Measurements from ENCODE around the gene NCOR1. TPM values are rescaled to one million over a fixed set of nuclear protein-coding genes. Genes with fewer than 3 reads are reported as not detected.
"Not testable (repeated sequence)": the region's sequence is repeated elsewhere in the genome, so short reads cannot be mapped to it uniquely, and the experiment has no call there.

The NCOR1 gene
- total RNA-seq, 1 donor from 2014 or later = 123 TPM

- intact Hi-C loops (cut with micrococcal nuclease) = no loop called here
- Mint-ChIP-seq H3K27me3 (ENCODE audit: insufficient read depth) (no peaks in the 10 kb centered on the region), H3K4me1 (ENCODE audit: low read depth) (no peaks in the 10 kb centered on the region), H3K4me3 (no peak overlapping the region), H3K9me3 (no peaks in the 10 kb centered on the region), H3K36me3 (ENCODE audit: low read depth) (peaks cover 43% of the 10 kb centered on the region), H3K27ac (no peak overlapping the region)
- no peak for DNase-seq (ENCODE audit: low spot score)
Measured at GRCh38 chr17:16122697-16123434, 92.5 kb downstream of the NCOR1 start.

GRCh38 chr17:16121915-16122314, 93.4 kb downstream of the NCOR1 start:
- intact Hi-C loops (cut with micrococcal nuclease) = no loop called here
- no peaks in the 10 kb centered on the region for H3K4me1 Mint-ChIP-seq (ENCODE audit: low read depth)
- H3K9me3 Mint-ChIP-seq = no peaks in the 10 kb centered on the region
- no peak overlapping the region for H3K4me3 Mint-ChIP-seq
- DNase-seq (ENCODE audit: low spot score) = no peak
- no peak overlapping the region for H3K27ac Mint-ChIP-seq
- peaks cover 48% of the 10 kb centered on the region for H3K36me3 Mint-ChIP-seq (ENCODE audit: low read depth)
- no peaks in the 10 kb centered on the region for H3K27me3 Mint-ChIP-seq (ENCODE audit: insufficient read depth)

GRCh38 chr17:16120937-16121336, 94.4 kb downstream of the NCOR1 start:
- intact Hi-C loops (cut with micrococcal nuclease) = no loop called here
- H3K4me3 Mint-ChIP-seq = no peak overlapping the region
- no peak overlapping the region for H3K27ac Mint-ChIP-seq
- H3K36me3 Mint-ChIP-seq (ENCODE audit: low read depth) = peaks cover 56% of the 10 kb centered on the region
- DNase-seq (ENCODE audit: low spot score) = no peak
- H3K4me1 Mint-ChIP-seq (ENCODE audit: low read depth) = no peaks in the 10 kb centered on the region
- H3K27me3 Mint-ChIP-seq (ENCODE audit: insufficient read depth) = no peaks in the 10 kb centered on the region
- peaks cover 7% of the 10 kb centered on the region for H3K9me3 Mint-ChIP-seq

GRCh38 chr17:16117149-16117548, 98.2 kb downstream of the NCOR1 start:
- Mint-ChIP-seq H3K27me3 (ENCODE audit: insufficient read depth) (no peaks in the 10 kb centered on the region), H3K27ac (no peak overlapping the region), H3K4me3 (no peak overlapping the region), H3K4me1 (ENCODE audit: low read depth) (no peaks in the 10 kb centered on the region), H3K36me3 (ENCODE audit: low read depth) (peaks cover 65% of the 10 kb centered on the region), H3K9me3 (peaks cover 17% of the 10 kb centered on the region)
- no peak for DNase-seq (ENCODE audit: low spot score)
- intact Hi-C loops (cut with micrococcal nuclease) = no loop called here

- H3K4me1 Mint-ChIP-seq (ENCODE audit: low read depth); H3K27me3 Mint-ChIP-seq (ENCODE audit: insufficient read depth); H3K4me3 Mint-ChIP-seq; DNase-seq (ENCODE audit: low spot score); H3K27ac Mint-ChIP-seq; intact Hi-C loops (cut with micrococcal nuclease): not testable (repeated sequence)
- Mint-ChIP-seq H3K9me3 (peaks cover 17% of the 10 kb centered on the region), H3K36me3 (ENCODE audit: low read depth) (peaks cover 58% of the 10 kb centered on the region)
Measured at GRCh38 chr17:16115077-16115698, 100.1 kb downstream of the NCOR1 start.

- Mint-ChIP-seq H3K4me1 (ENCODE audit: low read depth) (no peaks in the 10 kb centered on the region), H3K9me3 (no peaks in the 10 kb centered on the region), H3K36me3 (ENCODE audit: low read depth) (peaks cover 25% of the 10 kb centered on the region), H3K4me3 (no peak overlapping the region), H3K27me3 (ENCODE audit: insufficient read depth) (no peaks in the 10 kb centered on the region), H3K27ac (no peak overlapping the region)
- intact Hi-C loops (cut with micrococcal nuclease) = no loop called here
- no peak for DNase-seq (ENCODE audit: low spot score)
Measured at GRCh38 chr17:16108871-16109270, 106.5 kb downstream of the NCOR1 start.

- peaks cover 24% of the 10 kb centered on the region for H3K36me3 Mint-ChIP-seq (ENCODE audit: low read depth)
- no peaks in the 10 kb centered on the region for H3K27me3 Mint-ChIP-seq (ENCODE audit: insufficient read depth)
- no peak for DNase-seq (ENCODE audit: low spot score)
- no peaks in the 10 kb centered on the region for H3K4me1 Mint-ChIP-seq (ENCODE audit: low read depth)
- H3K27ac Mint-ChIP-seq = no peak overlapping the region
- H3K4me3 Mint-ChIP-seq = no peak overlapping the region
- intact Hi-C loops (cut with micrococcal nuclease) = no loop called here
- no peaks in the 10 kb centered on the region for H3K9me3 Mint-ChIP-seq
Measured at GRCh38 chr17:16108386-16108785, 106.9 kb downstream of the NCOR1 start.

- Mint-ChIP-seq H3K27ac (no peak overlapping the region), H3K36me3 (ENCODE audit: low read depth) (peaks cover 27% of the 10 kb centered on the region), H3K4me1 (ENCODE audit: low read depth) (no peaks in the 10 kb centered on the region), H3K9me3 (no peaks in the 10 kb centered on the region), H3K27me3 (ENCODE audit: insufficient read depth) (no peaks in the 10 kb centered on the region), H3K4me3 (no peak overlapping the region)
- no peak for DNase-seq (ENCODE audit: low spot score)
- intact Hi-C loops (cut with micrococcal nuclease) = no loop called here
Measured at GRCh38 chr17:16107165-16107770, 108.1 kb downstream of the NCOR1 start.

- Mint-ChIP-seq H3K27ac (no peak overlapping the region), H3K4me3 (no peak overlapping the region), H3K9me3 (no peaks in the 10 kb centered on the region), H3K4me1 (ENCODE audit: low read depth) (no peaks in the 10 kb centered on the region), H3K27me3 (ENCODE audit: insufficient read depth) (no peaks in the 10 kb centered on the region), H3K36me3 (ENCODE audit: low read depth) (peaks cover 31% of the 10 kb centered on the region)
- intact Hi-C loops (cut with micrococcal nuclease) = no loop called here
- no peak for DNase-seq (ENCODE audit: low spot score)
Measured at GRCh38 chr17:16106161-16106891, 109.0 kb downstream of the NCOR1 start.

GRCh38 chr17:16104189-16104588, 111.1 kb downstream of the NCOR1 start:
- no peak for DNase-seq (ENCODE audit: low spot score)
- H3K27me3 Mint-ChIP-seq (ENCODE audit: insufficient read depth) = no peaks in the 10 kb centered on the region
- intact Hi-C loops (cut with micrococcal nuclease) = no loop called here
- H3K4me1 Mint-ChIP-seq (ENCODE audit: low read depth) = no peaks in the 10 kb centered on the region
- H3K36me3 Mint-ChIP-seq (ENCODE audit: low read depth) = peaks cover 37% of the 10 kb centered on the region
- no peak overlapping the region for H3K27ac Mint-ChIP-seq
- H3K4me3 Mint-ChIP-seq = no peak overlapping the region
- no peaks in the 10 kb centered on the region for H3K9me3 Mint-ChIP-seq

GRCh38 chr17:16101440-16101839, 113.9 kb downstream of the NCOR1 start:
- no peaks in the 10 kb centered on the region for H3K9me3 Mint-ChIP-seq
- intact Hi-C loops (cut with micrococcal nuclease) = no loop called here
- H3K27ac Mint-ChIP-seq = no peak overlapping the region
- H3K27me3 Mint-ChIP-seq (ENCODE audit: insufficient read depth) = no peaks in the 10 kb centered on the region
- H3K36me3 Mint-ChIP-seq (ENCODE audit: low read depth) = peaks cover 49% of the 10 kb centered on the region
- H3K4me3 Mint-ChIP-seq = no peak overlapping the region
- no peak for DNase-seq (ENCODE audit: low spot score)
- H3K4me1 Mint-ChIP-seq (ENCODE audit: low read depth) = no peaks in the 10 kb centered on the region

- Mint-ChIP-seq H3K27me3 (ENCODE audit: insufficient read depth) (no peaks in the 10 kb centered on the region), H3K9me3 (no peaks in the 10 kb centered on the region), H3K4me3 (no peak overlapping the region), H3K36me3 (ENCODE audit: low read depth) (peaks cover 52% of the 10 kb centered on the region), H3K4me1 (ENCODE audit: low read depth) (no peaks in the 10 kb centered on the region), H3K27ac (no peak overlapping the region)
- DNase-seq (ENCODE audit: low spot score) = no peak
- intact Hi-C loops (cut with micrococcal nuclease) = no loop called here
Measured at GRCh38 chr17:16100737-16101400, 114.5 kb downstream of the NCOR1 start.

Measured in activated T-helper 1 cell treated with anti-CD3 and anti-CD28 coated beads, Interleukin-12 subunit alpha, Interleukin-12 subunit beta, Interleukin-2, Interleukin-4 antibody, amounts not matched to agents 30 ng/mL and 10 ng/mL and 1 ng/mL, durations not matched to agents 14 hours and 24 hours and 36 hours (primary cell).